DOHH2 (cell line): ENCODE results near the gene DTX4.
A peak's percentile ranks its signal among the peaks of the same experiment; 100 is the strongest.

Experiments
- H3F3A ChIP-seq: fragments of 200-600 bp; sonication (generic), shearing (Covaris generic); 2 replicates; pipeline ENCODE4 v1.6.0; 2016; ENCODE audit warnings: antibody characterized with exemption, mild to moderate bottlenecking; ENCODE audit not compliant: control insufficient read depth, insufficient read depth
- H3K27ac ChIP-seq: fragments of 200-600 bp; sonication (generic); 2 replicates; pipeline ENCODE4 v1.5.1; 2014; ENCODE audit warnings: low read depth, mild to moderate bottlenecking, low read length, moderate library complexity
- H3K27me3 ChIP-seq: fragments of 200-600 bp; sonication (generic); 2 replicates; pipeline ENCODE4 v1.6.1; 2014; ENCODE audit warnings: mild to moderate bottlenecking, low read length, mixed read lengths; ENCODE audit not compliant: control insufficient read depth
- H3K36me3 ChIP-seq: fragments of 200-600 bp; sonication (generic); 2 replicates; pipeline ENCODE4 v1.6.1; 2014; ENCODE audit warnings: mild to moderate bottlenecking, low read length, moderate library complexity, mixed read lengths; ENCODE audit not compliant: control insufficient read depth
- H3K4me1 ChIP-seq: fragments of 200-600 bp; sonication (generic); 2 replicates; pipeline ENCODE4 v1.6.1; 2014; ENCODE audit warnings: mild to moderate bottlenecking, low read length, mixed read lengths; ENCODE audit not compliant: control insufficient read depth
- H3K4me2 ChIP-seq: fragments of 200-600 bp; sonication (generic); 2 replicates; pipeline ENCODE4 v1.6.0; 2014; ENCODE audit warnings: mild to moderate bottlenecking, low read length, moderate library complexity
- H3K4me3 ChIP-seq: fragments of 200-600 bp; sonication (generic); 2 replicates; pipeline ENCODE4 v1.5.1; 2014; ENCODE audit warnings: mild to moderate bottlenecking, low read length, mixed read lengths
- H3K79me2 ChIP-seq: fragments of 200-600 bp; sonication (generic); 2 replicates; pipeline ENCODE4 v1.6.1; 2014; ENCODE audit warnings: mild to moderate bottlenecking, low read length, mixed read lengths; ENCODE audit not compliant: control insufficient read depth
- H3K9me2 ChIP-seq: fragments of 200-600 bp; sonication (generic); replicated peaks from 2 replicates; pipeline ENCODE4 v1.6.1; 2014; ENCODE audit warnings: mild to moderate bottlenecking, low read length, mixed read lengths; ENCODE audit not compliant: control insufficient read depth
- H3K9me3 ChIP-seq: fragments of 200-600 bp; sonication (generic); 2 replicates; pipeline ENCODE4 v1.6.1; 2014; ENCODE audit warnings: antibody characterized with exemption, low read length, mixed read lengths; ENCODE audit not compliant: control insufficient read depth, insufficient read depth
- H4K20me1 ChIP-seq: fragments of 200-600 bp; sonication (generic); 2 replicates; pipeline ENCODE4 v1.6.0; 2014; ENCODE audit warnings: low read depth, mild to moderate bottlenecking, antibody characterized with exemption, low read length, moderate library complexity; ENCODE audit not compliant: control insufficient read depth, insufficient read depth
- CTCF ChIP-seq: fragments of 200-600 bp; sonication (generic); IDR thresholded peaks from one replicate; pipeline ENCODE4 v1.5.1; 2014; ENCODE audit warnings: antibody characterized with exemption, mild to moderate bottlenecking, low read depth, low read length; ENCODE audit not compliant: poor library complexity, severe bottlenecking
- EZH2phosphoT487 ChIP-seq: fragments of 200-600 bp; sonication (generic); IDR thresholded peaks from 2 replicates; pipeline ENCODE4 v1.6.1; 2017; ENCODE audit warnings: borderline replicate concordance, mild to moderate bottlenecking, antibody characterized with exemption, low read length, moderate library complexity, mixed read lengths

The DTX4 gene

GRCh38 chr11:59218319-59218718 lies 46.4 kb downstream of the DTX4 start:
- H3K4me2 ChIP-seq = no peak overlapping the region
- peaks cover 43% of the 10 kb centered on the region for H3K4me1 ChIP-seq
- peaks cover 11% of the 10 kb centered on the region for H3F3A ChIP-seq
- H3K27ac ChIP-seq = no peak overlapping the region
- no peak for TF ChIP-seq EZH2phosphoT487
- TF ChIP-seq CTCF = no peak
- no peaks in the 10 kb centered on the region for H3K9me2 ChIP-seq
- H3K36me3 ChIP-seq = no peaks in the 10 kb centered on the region
- no peaks in the 10 kb centered on the region for H3K79me2 ChIP-seq
- no peaks in the 10 kb centered on the region for H4K20me1 ChIP-seq
- H3K9me3 ChIP-seq = no peaks in the 10 kb centered on the region
- peaks cover 37% of the 10 kb centered on the region for H3K27me3 ChIP-seq
- no peak overlapping the region for H3K4me3 ChIP-seq

- TF ChIP-seq CTCF (no peak), EZH2phosphoT487 (no peak)
- peaks cover 38% of the 10 kb centered on the region for H3K4me1 ChIP-seq
- no peak overlapping the region for H3K4me2 ChIP-seq
- no peaks in the 10 kb centered on the region for H4K20me1 ChIP-seq
- no peak overlapping the region for H3K27ac ChIP-seq
- no peaks in the 10 kb centered on the region for H3K9me3 ChIP-seq
- no peaks in the 10 kb centered on the region for H3K79me2 ChIP-seq
- no peaks in the 10 kb centered on the region for H3K9me2 ChIP-seq
- H3K4me3 ChIP-seq = no peak overlapping the region
- peaks cover 31% of the 10 kb centered on the region for H3K27me3 ChIP-seq
- H3F3A ChIP-seq = peaks cover 11% of the 10 kb centered on the region
- no peaks in the 10 kb centered on the region for H3K36me3 ChIP-seq
These were observed 47.0 kb downstream of the DTX4 start for GRCh38 chr11:59218893-59219292.

- no peak overlapping the region for H3K4me3 ChIP-seq
- H3K4me1 ChIP-seq = peaks cover 42% of the 10 kb centered on the region
- no peaks in the 10 kb centered on the region for H4K20me1 ChIP-seq
- no peaks in the 10 kb centered on the region for H3K79me2 ChIP-seq
- H3K4me2 ChIP-seq = no peak overlapping the region
- H3F3A ChIP-seq = peaks cover 11% of the 10 kb centered on the region
- no peaks in the 10 kb centered on the region for H3K36me3 ChIP-seq
- no peaks in the 10 kb centered on the region for H3K9me3 ChIP-seq
- no peaks in the 10 kb centered on the region for H3K9me2 ChIP-seq
- H3K27ac ChIP-seq = no peak overlapping the region
- peaks cover 24% of the 10 kb centered on the region for H3K27me3 ChIP-seq
- TF ChIP-seq EZH2phosphoT487 = no peak
- TF ChIP-seq CTCF = no peak
These were observed 47.9 kb downstream of the DTX4 start for GRCh38 chr11:59219836-59220235.

GRCh38 chr11:59221441-59221840 lies 49.5 kb downstream of the DTX4 start:
- Histone ChIP-seq H3K4me1 (peaks cover 33% of the 10 kb centered on the region), H4K20me1 (no peaks in the 10 kb centered on the region), H3K4me2 (no peak overlapping the region), H3K9me3 (no peaks in the 10 kb centered on the region), H3K27ac (no peak overlapping the region), H3K79me2 (no peaks in the 10 kb centered on the region), H3K27me3 (peaks cover 20% of the 10 kb centered on the region), H3K36me3 (no peaks in the 10 kb centered on the region), H3K4me3 (no peak overlapping the region), H3F3A (peaks cover 9% of the 10 kb centered on the region), H3K9me2 (no peaks in the 10 kb centered on the region)
- TF ChIP-seq EZH2phosphoT487 = no peak
- TF ChIP-seq CTCF = peak; percentile 17
